Keratinocyte (primary cell): ENCODE measurements around the gene KLHL29. TPM values are rescaled to one million over a fixed set of nuclear protein-coding genes. Genes with fewer than 3 reads are reported as not detected.

Experiments
- DNase-seq: peaks from one replicate; pipeline ENCODE4 v3.0.0-alpha.2; 2011; ENCODE audit warnings: low read depth, missing footprints, low spot score
- FAIRE-seq: peaks from 2 replicates; lab custom pipeline; 2011; peaks lifted over from hg19 to GRCh38; lab: Jason Lieb, UNC
- H2AFZ ChIP-seq: 2 replicates; pipeline ENCODE4 v1.6.0; 2012; ENCODE audit warnings: low read length, control low read depth, inconsistent platforms; ENCODE audit not compliant: control insufficient read depth
- H3K27ac ChIP-seq: 2 replicates; pipeline ENCODE4 v1.5.1; 2011; ENCODE audit warnings: low read length; ENCODE audit not compliant: control insufficient read depth, insufficient read depth
- H3K27me3 ChIP-seq: 3 replicates; pipeline ENCODE4 v1.6.0; 2011; ENCODE audit warnings: low read length; ENCODE audit not compliant: control insufficient read depth, insufficient read depth; ENCODE audit errors: extremely low read depth
- H3K36me3 ChIP-seq, 2 experiments: 2 replicates in 1 of 2; 3 replicates in 1 of 2; pipeline ENCODE4 v1.5.1; 2011; ENCODE audit warnings: low read length in 2 of 2, mild to moderate bottlenecking in 1 of 2; ENCODE audit not compliant: control insufficient read depth in 2 of 2, insufficient read depth in 2 of 2; ENCODE audit errors: extremely low read depth in 1 of 2
- H3K4me1 ChIP-seq: 3 replicates; pipeline ENCODE4 v1.5.1; 2011; ENCODE audit warnings: low read length; ENCODE audit not compliant: control insufficient read depth, insufficient read depth; ENCODE audit errors: extremely low read depth
- H3K4me2 ChIP-seq: 3 replicates; pipeline ENCODE4 v1.6.0; 2011; ENCODE audit warnings: low read depth, low read length; ENCODE audit not compliant: control insufficient read depth, insufficient read depth; ENCODE audit errors: extremely low read depth
- H3K4me3 ChIP-seq, 3 experiments: fragments of 200-600 bp in 1 of 3; sonication (generic) in 1 of 3; 2 replicates in 2 of 3; 3 replicates in 1 of 3; pipeline ENCODE4 v1.5.1; 2011 to 2016; ENCODE audit warnings: low read length in 3 of 3, mild to moderate bottlenecking in 3 of 3, control low read depth in 2 of 3, inconsistent platforms in 1 of 3, low read depth in 1 of 3, mixed read lengths in 1 of 3, mixed run types in 1 of 3, moderate library complexity in 1 of 3; ENCODE audit not compliant: control insufficient read depth in 2 of 3, insufficient read depth in 2 of 3; ENCODE audit errors: extremely low read depth in 1 of 3
- H3K79me2 ChIP-seq: 2 replicates; pipeline ENCODE4 v1.6.0; 2012; ENCODE audit warnings: low read length; ENCODE audit not compliant: control insufficient read depth, insufficient read depth
- H3K9ac ChIP-seq: 3 replicates; pipeline ENCODE4 v1.6.0; 2011; ENCODE audit warnings: low read length; ENCODE audit not compliant: control insufficient read depth, insufficient read depth; ENCODE audit errors: extremely low read depth
- H3K9me1 ChIP-seq: 3 replicates; pipeline ENCODE4 v1.6.0; 2011; ENCODE audit warnings: low read length; ENCODE audit not compliant: control insufficient read depth, insufficient read depth; ENCODE audit errors: extremely low read depth
- H3K9me3 ChIP-seq: 2 replicates; pipeline ENCODE4 v1.5.1; 2012; ENCODE audit warnings: low read depth, low read length; ENCODE audit not compliant: control insufficient read depth
- H4K20me1 ChIP-seq: 3 replicates; pipeline ENCODE4 v1.6.0; 2011; ENCODE audit warnings: low read length; ENCODE audit not compliant: control insufficient read depth, insufficient read depth; ENCODE audit errors: extremely low read depth
- EZH2 ChIP-seq: IDR thresholded peaks from one replicate; pipeline ENCODE4 v1.6.1; 2012; ENCODE audit warnings: inconsistent platforms, mild to moderate bottlenecking, low read length, moderate library complexity
- dilution Hi-C: fragments of 300-500 bp; cut with MboI; formaldehyde crosslinking; loops from one replicate; pipeline ENCODE4 v1.7.0; 2020; ENCODE audit warnings: low sequenced_read_pairs; ENCODE audit not compliant: extremely low pct_ligation_motif_present
- polyA plus RNA-seq, 5 experiments: library from polyadenylated mRNA; depleted of rRNA in 3 of 5; stranded (reverse) in 3 of 5; stranded (forward) in 1 of 5; unstranded in 1 of 5; fragments of >200 nt; gene quantifications; 1 replicate in 1 of 5; 2 replicates in 3 of 5; 3 replicates in 1 of 5; pipeline versions ENCODE4 v1.2.1 to v1.2.3, GENCODE V29; 2011 to 2012; ENCODE audit warnings: missing spikeins in 2 of 5, low read depth in 1 of 5, low replicate concordance in 1 of 5
- TF ChIP-seq, protein P1 (sequence below), 3 experiments: IDR thresholded peaks in 1 of 3; conservative IDR thresholded peaks in 1 of 3; optimal IDR thresholded peaks in 1 of 3; 2 replicates in 2 of 3; 3 replicates in 1 of 3; pipeline versions ENCODE3 to v1.5.1; 2011; ENCODE audit warnings: low read length in 3 of 3, mild to moderate bottlenecking in 3 of 3, moderate library complexity in 2 of 3, control low read depth in 1 of 3, inconsistent platforms in 1 of 3; ENCODE audit not compliant: insufficient read depth in 2 of 3; ENCODE audit errors: extremely low read depth in 1 of 3

KLHL29 gene
- polyA plus RNA-seq, 1 donor (not counting 4 experiments of a cell fraction or from before 2014, with no cell fraction given): 4.7 TPM

DNA sequence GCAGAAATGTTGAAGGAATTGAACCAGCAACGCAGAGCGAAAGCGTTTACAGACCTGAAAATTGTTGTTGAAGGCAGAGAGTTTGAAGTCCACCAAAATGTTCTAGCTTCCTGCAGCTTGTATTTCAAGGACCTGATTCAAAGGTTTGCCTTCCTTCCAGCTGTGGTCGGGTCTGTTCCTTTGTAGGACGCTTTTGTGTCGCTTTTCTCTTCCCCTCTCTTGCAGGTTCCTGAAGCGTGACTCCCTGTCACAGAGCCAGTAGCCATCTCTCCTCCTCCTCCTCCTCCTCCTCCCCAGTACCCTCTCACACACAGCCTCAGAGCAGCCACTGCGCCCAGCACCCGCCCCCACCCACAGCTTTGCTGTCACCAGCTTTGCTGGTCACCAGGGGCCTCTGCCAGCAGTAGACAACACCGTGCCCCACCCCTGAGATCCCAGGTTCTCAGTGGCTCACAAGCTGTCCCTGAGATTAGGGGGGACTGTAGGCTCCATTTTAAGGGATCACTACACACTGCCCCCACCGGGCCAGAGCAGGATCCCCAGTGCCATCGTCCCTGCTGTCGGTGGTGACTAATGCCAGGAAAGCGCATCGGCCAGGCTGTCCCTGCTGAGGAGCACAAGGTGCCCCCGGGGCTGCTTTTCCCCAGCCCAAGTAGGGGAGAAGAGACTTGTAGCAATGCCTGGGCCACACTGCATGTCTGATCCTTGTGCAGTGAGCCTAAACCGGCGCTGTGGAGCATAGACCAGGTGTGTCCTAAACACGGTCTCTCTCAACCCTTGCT, 299.6 kb downstream of the KLHL29 start:
- no peak for DNase-seq
- Histone ChIP-seq H3K9me3 (no peaks in the 10 kb centered on the region), H3K79me2 (no peaks in the 10 kb centered on the region), H4K20me1 (no peaks in the 10 kb centered on the region), H3K27ac (no peak overlapping the region), H3K36me3 (peaks cover 0 to 10% of the 10 kb centered on the region in 2 experiments), H3K4me3 (no peak overlapping the region), H3K27me3 (no peaks in the 10 kb centered on the region), H3K4me1 (no peaks in the 10 kb centered on the region), H3K9me1 (no peaks in the 10 kb centered on the region), H2AFZ (no peak overlapping the region), H3K4me2 (no peak overlapping the region), H3K9ac (no peak overlapping the region)
- TF ChIP-seq, protein P1, sequence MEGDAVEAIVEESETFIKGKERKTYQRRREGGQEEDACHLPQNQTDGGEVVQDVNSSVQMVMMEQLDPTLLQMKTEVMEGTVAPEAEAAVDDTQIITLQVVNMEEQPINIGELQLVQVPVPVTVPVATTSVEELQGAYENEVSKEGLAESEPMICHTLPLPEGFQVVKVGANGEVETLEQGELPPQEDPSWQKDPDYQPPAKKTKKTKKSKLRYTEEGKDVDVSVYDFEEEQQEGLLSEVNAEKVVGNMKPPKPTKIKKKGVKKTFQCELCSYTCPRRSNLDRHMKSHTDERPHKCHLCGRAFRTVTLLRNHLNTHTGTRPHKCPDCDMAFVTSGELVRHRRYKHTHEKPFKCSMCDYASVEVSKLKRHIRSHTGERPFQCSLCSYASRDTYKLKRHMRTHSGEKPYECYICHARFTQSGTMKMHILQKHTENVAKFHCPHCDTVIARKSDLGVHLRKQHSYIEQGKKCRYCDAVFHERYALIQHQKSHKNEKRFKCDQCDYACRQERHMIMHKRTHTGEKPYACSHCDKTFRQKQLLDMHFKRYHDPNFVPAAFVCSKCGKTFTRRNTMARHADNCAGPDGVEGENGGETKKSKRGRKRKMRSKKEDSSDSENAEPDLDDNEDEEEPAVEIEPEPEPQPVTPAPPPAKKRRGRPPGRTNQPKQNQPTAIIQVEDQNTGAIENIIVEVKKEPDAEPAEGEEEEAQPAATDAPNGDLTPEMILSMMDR (optimal IDR thresholded peaks at IDR 0.05 in 1 of 3, IDR thresholded peaks at IDR 0.05 in 1 of 3, conservative IDR thresholded peaks at IDR 0.05 in 1 of 3; ENCODE audit: extremely low read depth in 1 of 3, insufficient read depth in 2 of 3, low read length in 3 of 3): no peak
- TF ChIP-seq EZH2: no peak
- no peak for FAIRE-seq
- dilution Hi-C loops: no loop called here

DNA sequence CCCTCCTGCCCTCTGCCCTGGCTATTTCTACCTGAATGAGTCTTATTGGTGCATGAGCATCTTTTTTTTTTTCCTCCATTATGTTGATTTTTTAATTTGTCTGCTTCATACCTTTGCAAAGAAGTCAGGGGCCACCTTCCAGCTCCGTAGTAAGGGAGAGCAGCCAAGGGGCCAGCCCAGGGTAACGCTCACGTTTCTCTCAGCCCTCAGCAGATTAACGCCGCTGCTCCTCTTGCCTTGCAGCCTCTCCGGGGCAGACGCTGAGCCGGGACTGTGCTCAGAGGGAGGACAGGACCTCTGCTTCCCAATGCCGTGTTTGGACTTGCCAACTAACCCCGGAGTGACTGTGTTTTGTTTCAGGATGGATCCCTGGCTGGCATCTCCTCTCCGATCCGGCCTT, 300.2 kb downstream of the KLHL29 start:
- Histone ChIP-seq H2AFZ (no peak overlapping the region), H4K20me1 (no peaks in the 10 kb centered on the region), H3K9me1 (no peaks in the 10 kb centered on the region), H3K9me3 (no peaks in the 10 kb centered on the region), H3K36me3 (peaks cover 0 to 10% of the 10 kb centered on the region in 2 experiments), H3K4me2 (no peak overlapping the region), H3K4me3 (no peak overlapping the region), H3K4me1 (no peaks in the 10 kb centered on the region), H3K27me3 (no peaks in the 10 kb centered on the region), H3K27ac (no peak overlapping the region), H3K9ac (no peak overlapping the region), H3K79me2 (no peaks in the 10 kb centered on the region)
- TF ChIP-seq, protein P1 (optimal IDR thresholded peaks at IDR 0.05 in 1 of 3, IDR thresholded peaks at IDR 0.05 in 1 of 3, conservative IDR thresholded peaks at IDR 0.05 in 1 of 3; ENCODE audit: extremely low read depth in 1 of 3, insufficient read depth in 2 of 3, low read length in 3 of 3): no peak
- no peak for TF ChIP-seq EZH2
- DNase-seq: no peak
- dilution Hi-C loops: no loop called here
- no peak for FAIRE-seq
